K562 (cell line): Measurements from ENCODE around the gene MYO5C.

Source experiments
- CBX2 ChIP-seq: fragments of 200-600 bp; sonication (generic); IDR thresholded peaks from one replicate; pipeline ENCODE4 v1.6.1; 2012; ENCODE audit warnings: mild to moderate bottlenecking, low read length, inconsistent platforms; ENCODE audit not compliant: insufficient read depth, poor library complexity, severe bottlenecking
- EP300 ChIP-seq: IDR thresholded peaks from 2 replicates; pipeline ENCODE4 v1.6.1; 2012; ENCODE audit warnings: low read length, improper control_type of control experiment
- PHB ChIP-seq: fragments of 250-450 bp; sonication (Bioruptor Pico); IDR thresholded peaks from 2 replicates; pipeline ENCODE4 v1.5.0; 2021
- TAF1 ChIP-seq: IDR thresholded peaks from 2 replicates; pipeline ENCODE4 v1.6.1; 2011; ENCODE audit warnings: mild to moderate bottlenecking, low read length, moderate library complexity; ENCODE audit not compliant: insufficient read depth, control insufficient read depth, severe bottlenecking; ENCODE audit errors: extremely low read depth

DNA sequence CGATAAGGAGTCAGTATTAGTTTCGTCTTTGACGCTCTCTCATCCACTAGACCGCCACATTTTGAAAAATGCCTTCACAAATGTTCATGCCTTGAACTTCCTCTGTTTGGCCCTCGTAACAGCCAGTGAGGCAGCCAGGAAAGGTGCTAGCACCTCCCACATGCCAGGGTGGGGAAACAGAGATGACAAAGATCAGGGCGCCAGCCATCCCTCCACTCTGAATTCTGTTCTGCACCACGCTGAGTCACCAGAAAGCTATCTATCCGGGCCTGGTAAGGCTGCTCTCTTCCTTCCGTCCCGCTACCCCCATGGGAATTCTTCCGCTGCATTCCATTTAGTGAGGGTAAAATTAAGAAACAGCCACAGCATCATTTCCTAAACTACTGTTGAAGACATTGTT, 151.7 kb downstream of the MYO5C start:
- TF ChIP-seq CBX2 (no peak), TAF1 (no peak), PHB (CRISPR knock-in tag) (no peak), EP300 (no peak)
